A673 (cell line): ENCODE measurements around the gene CLEC2A. TPM values are rescaled to one million over a fixed set of nuclear protein-coding genes. Genes with fewer than 3 reads are reported as not detected.
"Not testable (repeated sequence)": the region's sequence is repeated elsewhere in the genome, so short reads cannot be mapped to it uniquely, and the experiment has no call there.

Source experiments
- BruUV-seq: library from RNA; stranded (reverse); fragments of 400-500 nt; replicated peaks from 2 replicates; lab custom pipeline; 2021; lab: Mats Ljungman, UMichigan
- CTCF ChIA-PET: fragments of 300-600 bp; sonication (Branson Sonifier 250); formaldehyde crosslinking; loops from one replicate; lab custom pipeline; 2022; ENCODE audit warnings: antibody characterized with exemption; lab: Charles Lee
- POLR2A ChIA-PET: fragments of 300-600 bp; sonication (Branson Sonifier 250); formaldehyde crosslinking; loops from one replicate; lab custom pipeline; 2022; ENCODE audit warnings: antibody characterized with exemption; ENCODE audit not compliant: low non-redundant PET; lab: Charles Lee
- DNase-seq: peaks from one replicate; pipeline ENCODE4 v3.0.0-alpha.2; 2015; ENCODE audit warnings: low spot score
- H3K27ac ChIP-seq: fragments of 200-600 bp; sonication (generic); 2 replicates; pipeline ENCODE4 v1.5.1; 2016; ENCODE audit warnings: mixed run types, low read depth, mild to moderate bottlenecking, mixed read lengths, antibody characterized with exemption, low read length; ENCODE audit not compliant: poor library complexity, severe bottlenecking
- H3K27me3 ChIP-seq: fragments of 200-600 bp; sonication (generic); replicated peaks from 2 replicates; pipeline ENCODE4 v1.6.1; 2017; ENCODE audit warnings: mixed run types, low read depth, mild to moderate bottlenecking, mixed read lengths, antibody characterized with exemption, low read length; ENCODE audit not compliant: insufficient read depth, poor library complexity
- H3K36me3 ChIP-seq: fragments of 200-600 bp; sonication (generic); 2 replicates; pipeline ENCODE4 v1.6.1; 2016; ENCODE audit warnings: mixed run types, mild to moderate bottlenecking, mixed read lengths, antibody characterized with exemption, low read length; ENCODE audit not compliant: insufficient read depth, poor library complexity, severe bottlenecking
- H3K4me1 ChIP-seq: fragments of 200-600 bp; sonication (generic); 2 replicates; pipeline ENCODE4 v1.6.1; 2017; ENCODE audit warnings: mixed run types, mild to moderate bottlenecking, mixed read lengths, antibody characterized with exemption, low read length; ENCODE audit not compliant: insufficient read depth, poor library complexity, severe bottlenecking
- H3K4me3 ChIP-seq: fragments of 200-600 bp; sonication (generic); 2 replicates; pipeline ENCODE4 v1.5.1; 2016; ENCODE audit warnings: low read depth, mixed run types, mild to moderate bottlenecking, mixed read lengths, low read length; ENCODE audit not compliant: poor library complexity, severe bottlenecking
- H3K9me3 ChIP-seq: fragments of 200-600 bp; sonication (generic); 2 replicates; pipeline ENCODE4 v1.6.1; 2016; ENCODE audit warnings: mixed run types, low read depth, mild to moderate bottlenecking, mixed read lengths, antibody characterized with exemption, low read length; ENCODE audit not compliant: poor library complexity, severe bottlenecking
- CTCF ChIP-seq: fragments of 300-800, 200-600 bp; sonication (generic); conservative IDR thresholded peaks from 2 replicates; pipeline ENCODE4 v1.5.1; 2017; ENCODE audit warnings: low read depth, mild to moderate bottlenecking, antibody characterized with exemption, low read length, moderate library complexity, mixed read lengths
- EZH2 ChIP-seq: fragments of 200-600 bp; sonication (generic); IDR thresholded peaks from 2 replicates; pipeline ENCODE4 v1.6.1; 2017; ENCODE audit warnings: borderline replicate concordance, low read depth, mild to moderate bottlenecking, mixed read lengths, antibody characterized with exemption, low read length; ENCODE audit not compliant: poor library complexity, severe bottlenecking
- intact Hi-C: fragments of 100-400 bp; cut with micrococcal nuclease; formaldehyde crosslinking; loops from one replicate; pipeline ENCODE4 v1.10.0; 2022; ENCODE audit not compliant: unreplicated experiment
- total RNA-seq: library from RNA; stranded (reverse); gene quantifications from 2 replicates; pipeline ENCODE4 v1.2.3, GENCODE V29; 2021

Gene CLEC2A
- total RNA-seq, 1 experiment from 2014 or later = not detected

GRCh38 chr12:9960590-9960989, 28.4 kb upstream of the CLEC2A start:
- Histone ChIP-seq H3K4me1 (no peaks in the 10 kb centered on the region), H3K36me3 (no peaks in the 10 kb centered on the region), H3K27ac (no peak overlapping the region), H3K4me3 (no peak overlapping the region), H3K27me3 (no peaks in the 10 kb centered on the region), H3K9me3 (no peaks in the 10 kb centered on the region)
- DNase-seq = no peak
- intact Hi-C loops = no loop called here
- no TSS peak for BruUV-seq
- ChIA-PET POLR2A (no interaction called here), CTCF (no interaction called here)
- TF ChIP-seq CTCF (no peak), EZH2 (no peak)

GRCh38 chr12:9957834-9958233, 25.7 kb upstream of the CLEC2A start:
- intact Hi-C loops = no loop called here

GRCh38 chr12:9952954-9953729, 21.0 kb upstream of the CLEC2A start:
- H3K4me3 ChIP-seq, H3K27ac ChIP-seq, H3K4me1 ChIP-seq, DNase-seq, BruUV-seq, intact Hi-C loops, CTCF ChIA-PET, H3K36me3 ChIP-seq, POLR2A ChIA-PET, H3K9me3 ChIP-seq: not testable (repeated sequence)
- peaks cover 36% of the 10 kb centered on the region for H3K27me3 ChIP-seq

More at GRCh38 chr12:9957834-9958233, 25.7 kb upstream of the CLEC2A start:
- no peak overlapping the region for H3K27ac ChIP-seq
- TF ChIP-seq CTCF (no peak), EZH2 (no peak)
- H3K27me3 ChIP-seq = no peaks in the 10 kb centered on the region
- no TSS peak for BruUV-seq
- no peaks in the 10 kb centered on the region for H3K9me3 ChIP-seq
- no peak overlapping the region for H3K4me3 ChIP-seq
- no peaks in the 10 kb centered on the region for H3K36me3 ChIP-seq
- no peak for DNase-seq
- CTCF ChIA-PET = no interaction called here
- no peaks in the 10 kb centered on the region for H3K4me1 ChIP-seq
- POLR2A ChIA-PET = no interaction called here
